ENCODE data around the gene KRT7. TPM values are rescaled to one million over a fixed set of nuclear protein-coding genes. Genes with fewer than 3 reads are reported as not detected.

Gene KRT7
- total RNA-seq, 4 donors from 2014 or later: 95.8 to 176 (median 123) TPM

DNA sequence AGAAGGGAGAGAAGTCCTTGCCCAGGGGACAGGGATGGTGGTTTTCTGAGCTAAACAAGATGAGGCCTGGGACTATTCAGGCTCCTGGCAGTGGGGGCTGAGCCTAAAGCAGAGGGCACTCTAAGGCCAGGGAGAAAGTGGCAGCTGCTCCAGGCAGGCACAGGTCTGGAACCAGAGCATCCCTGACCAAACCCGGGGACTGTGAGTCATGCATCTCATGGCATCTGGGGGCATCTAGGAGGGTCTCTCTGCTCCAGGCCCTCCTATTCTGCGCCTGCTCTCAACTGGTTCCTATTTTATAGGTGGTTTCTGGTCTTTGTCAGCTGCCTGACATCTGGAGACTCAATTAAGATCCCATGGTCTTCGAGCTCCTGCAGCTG, 11.6 kb downstream of the KRT7 start:
- H3K4me3 ChIP-seq: no peak overlapping the region
- peaks cover 9% of the 10 kb centered on the region for H3K27me3 ChIP-seq
- no peaks in the 10 kb centered on the region for H3K9me3 ChIP-seq
- 86% methylated on average over 3 of the region's 3 CpGs for WGBS
- peak in 1 of 2 donors; percentile 56 for DNase-seq (ENCODE audit: low spot score in 2 of 2)
- no peaks in the 10 kb centered on the region for H3K36me3 ChIP-seq
- H3K27ac ChIP-seq: peak overlapping the region; percentile 56
- TF ChIP-seq EP300 (IDR thresholded peaks at IDR 0.05) (no peak), POLR2A (IDR thresholded peaks at IDR 0.05) (no peak), POLR2AphosphoS5 (IDR thresholded peaks at IDR 0.05) (no peak)
- TF ChIP-seq, protein P1, sequence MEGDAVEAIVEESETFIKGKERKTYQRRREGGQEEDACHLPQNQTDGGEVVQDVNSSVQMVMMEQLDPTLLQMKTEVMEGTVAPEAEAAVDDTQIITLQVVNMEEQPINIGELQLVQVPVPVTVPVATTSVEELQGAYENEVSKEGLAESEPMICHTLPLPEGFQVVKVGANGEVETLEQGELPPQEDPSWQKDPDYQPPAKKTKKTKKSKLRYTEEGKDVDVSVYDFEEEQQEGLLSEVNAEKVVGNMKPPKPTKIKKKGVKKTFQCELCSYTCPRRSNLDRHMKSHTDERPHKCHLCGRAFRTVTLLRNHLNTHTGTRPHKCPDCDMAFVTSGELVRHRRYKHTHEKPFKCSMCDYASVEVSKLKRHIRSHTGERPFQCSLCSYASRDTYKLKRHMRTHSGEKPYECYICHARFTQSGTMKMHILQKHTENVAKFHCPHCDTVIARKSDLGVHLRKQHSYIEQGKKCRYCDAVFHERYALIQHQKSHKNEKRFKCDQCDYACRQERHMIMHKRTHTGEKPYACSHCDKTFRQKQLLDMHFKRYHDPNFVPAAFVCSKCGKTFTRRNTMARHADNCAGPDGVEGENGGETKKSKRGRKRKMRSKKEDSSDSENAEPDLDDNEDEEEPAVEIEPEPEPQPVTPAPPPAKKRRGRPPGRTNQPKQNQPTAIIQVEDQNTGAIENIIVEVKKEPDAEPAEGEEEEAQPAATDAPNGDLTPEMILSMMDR (IDR thresholded peaks at IDR 0.05): no peak
- H3K4me1 ChIP-seq: peaks cover 32% of the 10 kb centered on the region

DNA sequence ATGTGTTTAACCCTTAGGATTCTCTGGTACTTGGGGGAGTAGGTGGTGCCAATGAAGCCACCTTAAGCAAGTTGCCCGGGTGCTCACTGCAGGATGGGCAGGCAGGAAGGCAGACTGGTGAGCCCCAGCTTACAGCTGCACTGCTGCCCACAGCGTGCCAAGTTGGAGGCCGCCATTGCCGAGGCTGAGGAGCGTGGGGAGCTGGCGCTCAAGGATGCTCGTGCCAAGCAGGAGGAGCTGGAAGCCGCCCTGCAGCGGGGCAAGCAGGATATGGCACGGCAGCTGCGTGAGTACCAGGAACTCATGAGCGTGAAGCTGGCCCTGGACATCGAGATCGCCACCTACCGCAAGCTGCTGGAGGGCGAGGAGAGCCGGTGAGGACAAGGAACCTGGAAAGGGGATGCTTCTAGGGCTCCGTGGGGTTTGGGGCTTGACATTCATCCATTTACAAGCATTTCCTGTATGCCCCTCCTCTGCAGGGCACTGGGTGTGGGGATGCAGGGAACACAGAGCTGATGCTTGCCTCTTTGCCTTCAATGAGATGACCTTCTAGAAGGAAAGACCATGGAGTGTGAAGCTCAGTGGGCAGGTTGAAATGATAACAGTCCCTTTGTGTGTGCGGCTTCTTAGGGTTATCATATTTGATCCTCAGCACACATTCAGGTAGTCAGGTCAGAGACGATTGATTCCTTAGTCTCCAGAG, 12.4 kb downstream of the KRT7 start:
- Histone ChIP-seq H3K36me3 (no peaks in the 10 kb centered on the region), H3K4me3 (no peak overlapping the region), H3K27me3 (peaks cover 17% of the 10 kb centered on the region), H3K4me1 (peaks cover 32% of the 10 kb centered on the region), H3K27ac (no peak overlapping the region), H3K9me3 (no peaks in the 10 kb centered on the region)
- WGBS: 82% methylated on average over 14 of the region's 20 CpGs
- TF ChIP-seq POLR2AphosphoS5 (IDR thresholded peaks at IDR 0.05): no peak
- DNase-seq (ENCODE audit: low spot score in 2 of 2): peak in 1 of 2 donors; percentile 67

DNA sequence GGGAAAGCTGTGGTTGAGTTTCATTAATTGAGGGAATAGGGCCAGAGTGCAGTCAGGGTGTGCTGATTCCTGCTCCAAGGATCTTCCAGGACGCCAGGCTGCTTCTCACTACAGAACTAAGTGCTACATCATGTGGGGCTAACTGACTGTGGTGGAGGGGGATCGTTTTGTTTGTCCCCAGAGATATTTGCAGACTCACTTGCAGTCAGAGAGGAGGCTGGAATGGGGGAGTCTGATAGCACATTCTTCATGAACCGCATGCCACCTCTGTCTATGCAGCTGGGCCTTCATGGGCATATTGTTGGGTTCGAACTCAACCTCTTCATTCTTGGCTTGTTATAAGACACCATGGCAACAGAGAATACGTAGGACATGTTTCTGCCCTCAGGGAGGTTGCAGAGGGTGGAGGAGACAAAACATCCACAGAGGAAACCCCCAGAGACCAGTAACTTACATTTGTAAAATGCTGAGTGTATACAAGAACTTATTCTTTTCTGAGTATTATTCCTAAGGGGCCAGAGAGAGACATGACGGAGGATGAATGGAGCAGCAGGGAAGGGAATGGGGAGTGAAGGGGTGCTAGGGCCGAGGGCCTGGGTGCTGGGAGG, 13.0 kb downstream of the KRT7 start:
- H3K27me3 ChIP-seq: peaks cover 22% of the 10 kb centered on the region
- no peaks in the 10 kb centered on the region for H3K9me3 ChIP-seq
- peak in 1 of 2 donors; percentile 34 for DNase-seq (ENCODE audit: low spot score in 2 of 2)
- WGBS: 65% methylated on average over 7 of the region's 7 CpGs
- no peak overlapping the region for H3K4me3 ChIP-seq
- TF ChIP-seq, protein P1 (IDR thresholded peaks at IDR 0.05): no peak
- no peak for TF ChIP-seq POLR2AphosphoS5 (IDR thresholded peaks at IDR 0.05)
- TF ChIP-seq EP300 (IDR thresholded peaks at IDR 0.05): no peak
- TF ChIP-seq POLR2A (IDR thresholded peaks at IDR 0.05): no peak
- no peaks in the 10 kb centered on the region for H3K36me3 ChIP-seq
- peaks cover 32% of the 10 kb centered on the region for H3K4me1 ChIP-seq
- peak overlapping the region; percentile 25 for H3K27ac ChIP-seq

DNA sequence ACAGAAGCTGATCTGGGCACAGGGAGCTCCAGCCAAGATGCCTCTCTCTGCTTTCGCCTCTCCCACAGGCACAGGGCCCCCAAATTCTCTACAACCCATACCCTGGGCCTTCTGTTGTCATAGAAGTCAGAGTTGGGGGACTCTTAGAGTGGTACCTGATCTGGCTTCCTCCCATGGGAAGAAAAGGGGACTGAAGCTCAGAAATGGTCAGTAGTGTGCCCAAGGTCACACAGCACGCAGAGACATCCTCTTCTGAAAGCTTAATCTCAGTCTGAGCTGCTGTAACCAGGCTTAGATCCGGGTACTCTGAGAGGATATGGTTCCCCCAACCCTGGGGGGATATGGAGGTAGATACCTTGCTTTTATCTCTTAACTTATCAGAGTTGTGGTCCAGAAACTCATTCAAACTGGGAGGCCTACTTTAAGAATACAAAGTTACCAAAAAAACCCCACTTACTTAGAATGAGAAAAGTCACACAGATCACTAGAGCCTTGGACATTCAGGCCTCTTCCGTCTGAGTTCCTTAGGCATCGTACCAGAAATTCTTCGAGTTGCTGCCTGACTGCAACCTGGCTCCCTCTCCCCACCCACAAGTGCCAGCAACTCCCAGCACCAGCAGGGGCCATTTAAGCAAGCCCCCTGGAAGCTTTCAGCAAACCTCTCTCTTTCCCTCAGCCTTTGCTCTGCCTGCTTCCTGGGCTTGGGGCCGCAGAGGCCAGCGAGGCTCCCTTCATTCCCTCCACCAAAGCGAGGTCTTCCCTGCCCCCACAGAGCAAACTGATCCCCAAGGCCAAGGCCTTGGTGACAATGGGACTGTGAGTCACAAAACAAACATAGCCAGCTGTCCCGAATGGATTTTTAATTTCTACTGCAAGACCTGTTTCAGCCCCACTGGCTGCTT, 13.9 kb downstream of the KRT7 start:
- peaks cover 22% of the 10 kb centered on the region for H3K27me3 ChIP-seq
- DNase-seq (ENCODE audit: low spot score in 2 of 2): peak in 1 of 2 donors; percentile 44
- no peak overlapping the region for H3K4me3 ChIP-seq
- TF ChIP-seq POLR2A (IDR thresholded peaks at IDR 0.05): no peak
- peak overlapping the region; percentile 25 for H3K27ac ChIP-seq
- WGBS: 60% methylated on average over 10 of the region's 10 CpGs
- H3K9me3 ChIP-seq: no peaks in the 10 kb centered on the region
- H3K4me1 ChIP-seq: peaks cover 32% of the 10 kb centered on the region
- no peaks in the 10 kb centered on the region for H3K36me3 ChIP-seq

DNA sequence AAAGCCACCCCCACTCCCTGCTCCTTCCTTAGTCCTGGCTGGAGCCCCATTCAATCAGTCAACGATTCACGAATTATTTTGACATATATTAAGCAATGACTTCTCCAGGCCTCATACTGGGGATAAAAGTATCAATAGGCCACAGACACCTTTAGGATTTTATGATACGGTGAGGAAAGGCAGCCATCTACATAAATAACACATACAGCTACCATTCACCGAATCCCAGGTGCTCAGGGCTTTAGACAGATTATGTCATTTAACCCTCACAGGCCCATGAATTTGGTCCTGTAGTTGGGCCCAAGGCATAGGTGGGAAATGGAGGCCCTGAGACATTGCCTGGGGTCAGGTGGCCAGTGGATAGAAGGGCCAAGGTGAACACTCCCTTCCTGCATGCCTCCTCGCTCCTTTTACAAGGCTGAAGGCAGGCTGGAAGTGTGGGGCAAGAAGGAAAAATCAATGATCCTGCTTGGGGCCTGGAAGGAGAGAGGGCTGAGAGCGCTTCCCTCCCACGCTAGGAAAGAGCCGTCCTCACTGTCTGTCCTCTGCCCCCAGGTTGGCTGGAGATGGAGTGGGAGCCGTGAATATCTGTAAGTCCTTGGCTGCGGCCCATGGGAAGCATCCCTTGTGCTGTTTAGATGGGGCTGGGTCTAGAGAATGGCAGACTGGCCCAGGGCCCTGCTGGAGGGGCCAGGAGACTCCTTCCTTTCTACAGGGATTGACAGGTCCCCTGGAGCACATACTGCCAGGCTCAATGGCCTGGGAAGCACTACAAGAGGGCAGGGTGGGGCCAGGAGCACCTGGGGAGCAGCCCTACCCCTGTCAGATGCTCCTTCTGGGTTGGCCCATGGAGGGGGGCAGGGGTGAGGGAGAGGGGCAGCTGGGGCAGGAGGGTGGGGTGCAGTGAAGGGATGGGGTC, 14.8 kb downstream of the KRT7 start:
- DNase-seq (ENCODE audit: low spot score in 2 of 2): peak in 1 of 2 donors; percentile 57
- Histone ChIP-seq H3K4me1 (peaks cover 31% of the 10 kb centered on the region), H3K36me3 (no peaks in the 10 kb centered on the region), H3K27me3 (peaks cover 22% of the 10 kb centered on the region), H3K9me3 (no peaks in the 10 kb centered on the region), H3K27ac (no peak overlapping the region), H3K4me3 (no peak overlapping the region)
- no peak for TF ChIP-seq POLR2AphosphoS5 (IDR thresholded peaks at IDR 0.05)
- TF ChIP-seq, protein P1 (IDR thresholded peaks at IDR 0.05): no peak
- TF ChIP-seq EP300 (IDR thresholded peaks at IDR 0.05): no peak
- no peak for TF ChIP-seq POLR2A (IDR thresholded peaks at IDR 0.05)
- 89% methylated on average over 5 of the region's 10 CpGs for WGBS

Data from suprapubic skin (tissue), 4 donors.